GM20431 (cell line): ENCODE results near the gene ARHGEF17.

Source experiments
- in situ Hi-C: fragments of 300-500 bp; cut with MseI, MboI; formaldehyde crosslinking; loops from one replicate; pipeline ENCODE4 v1.15.0; 2020; ENCODE audit warnings: low sequenced_read_pairs; ENCODE audit not compliant: unreplicated experiment

ARHGEF17 gene

DNA sequence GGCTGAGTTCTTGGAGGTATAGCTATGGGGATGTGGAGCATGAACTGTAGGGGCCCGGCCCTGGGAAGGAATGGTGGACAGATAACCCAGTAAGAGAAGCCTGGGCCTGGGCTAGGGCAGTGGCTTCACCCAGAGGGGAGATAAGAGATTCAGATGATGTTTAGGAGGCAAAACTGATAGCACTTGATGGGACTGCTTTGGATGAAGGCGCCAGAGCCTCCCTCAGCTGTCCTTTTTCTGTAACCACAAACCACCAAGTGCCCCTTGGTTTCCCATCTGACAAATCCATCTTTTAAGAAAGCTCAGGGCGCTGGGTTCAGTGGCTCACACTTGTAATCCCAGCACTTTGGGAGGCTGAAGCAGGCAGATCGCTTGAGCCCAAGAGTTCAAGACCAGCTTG is 91.6 kb downstream of the ARHGEF17 start:
- in situ Hi-C loops, result no loop called here

DNA sequence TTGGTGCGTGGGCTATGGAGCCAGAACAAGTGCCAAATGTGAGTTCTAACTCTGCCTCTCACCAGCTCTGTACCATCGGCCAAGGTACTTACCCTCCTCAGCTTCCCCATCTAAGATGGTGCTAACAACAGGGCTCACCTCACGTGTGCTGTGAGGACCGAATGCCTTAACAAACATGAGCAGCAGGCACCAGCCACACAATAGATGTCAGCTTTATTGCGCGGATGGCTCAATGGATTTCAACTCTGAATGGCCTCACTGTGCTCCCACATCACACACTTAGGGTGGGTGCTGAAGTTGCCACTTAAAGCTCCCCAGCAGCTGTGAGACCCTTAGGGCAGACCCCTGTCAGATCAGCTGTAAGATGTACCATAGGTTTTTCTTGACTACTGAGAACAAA is 92.2 kb downstream of the ARHGEF17 start:
- in situ Hi-C loops, result no loop called here

GRCh38 chr11:73401217-73401923 is 93.3 kb downstream of the ARHGEF17 start:
- in situ Hi-C loops, result no loop called here

DNA sequence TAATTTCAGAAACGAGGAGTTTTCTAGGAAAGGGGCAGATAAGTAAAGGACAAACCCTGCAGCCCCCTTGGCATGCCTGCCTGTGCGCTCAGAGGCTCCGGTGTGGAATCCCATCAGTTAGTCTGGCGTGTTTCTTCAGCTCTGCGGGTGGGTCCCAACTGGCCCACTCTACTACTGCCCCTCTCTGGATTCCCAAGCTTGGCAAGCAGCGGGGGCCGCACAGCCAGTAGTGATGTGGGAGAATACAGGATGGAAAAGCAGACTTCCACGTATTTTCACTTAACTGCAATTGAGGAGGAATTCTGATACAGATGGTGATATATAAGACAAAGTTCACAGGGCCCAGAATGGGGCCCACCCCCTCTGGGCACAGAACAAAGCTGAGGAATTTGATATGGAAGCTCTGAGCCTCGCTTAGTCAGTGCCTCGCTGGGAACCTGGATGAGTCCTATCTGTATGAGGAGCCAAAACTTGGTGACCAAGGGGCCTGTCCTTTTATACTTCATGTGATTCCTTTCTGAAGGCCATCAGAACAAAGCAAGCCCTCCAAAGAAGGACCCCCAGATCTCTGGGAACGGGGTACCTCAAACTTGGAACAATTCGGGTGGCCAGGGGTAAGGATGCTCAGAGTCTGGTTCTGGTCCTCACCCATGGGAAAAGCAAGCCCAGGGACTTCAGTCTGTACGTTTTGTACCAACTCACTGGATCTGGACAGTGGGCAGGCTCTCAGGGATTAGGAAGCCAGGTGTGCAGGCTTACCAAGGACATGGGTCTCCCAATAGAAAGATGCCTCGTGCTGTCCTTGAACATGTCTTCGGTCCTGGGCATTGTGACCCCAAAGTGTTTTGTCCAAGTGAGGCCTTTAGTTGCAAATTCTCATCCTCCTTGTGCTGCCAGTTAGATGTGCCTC is 94.1 kb downstream of the ARHGEF17 start:
- in situ Hi-C loops, result no loop called here

- in situ Hi-C loops, result no loop called here
These were observed 94.7 kb downstream of the ARHGEF17 start for GRCh38 chr11:73402834-73403185.

DNA sequence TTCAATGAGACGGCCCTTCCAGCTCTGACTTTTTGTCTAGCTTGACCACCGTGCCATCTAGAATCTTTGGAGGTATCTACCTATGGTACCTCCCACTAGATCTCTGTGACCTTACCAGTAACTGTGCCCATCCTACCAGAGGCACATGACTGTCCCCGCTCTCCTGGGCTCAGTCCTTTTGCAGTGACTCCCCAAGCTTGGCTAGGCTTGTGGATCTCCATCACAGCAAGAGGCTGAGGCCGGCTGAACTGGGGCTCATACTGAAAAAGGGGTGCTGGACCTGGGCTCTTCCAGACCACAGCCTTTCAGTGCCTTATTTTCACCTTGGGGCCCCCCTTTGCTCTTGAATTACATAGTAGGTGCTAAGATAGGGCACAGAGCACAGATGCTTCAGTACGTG is 95.5 kb downstream of the ARHGEF17 start:
- in situ Hi-C loops, result no loop called here

DNA sequence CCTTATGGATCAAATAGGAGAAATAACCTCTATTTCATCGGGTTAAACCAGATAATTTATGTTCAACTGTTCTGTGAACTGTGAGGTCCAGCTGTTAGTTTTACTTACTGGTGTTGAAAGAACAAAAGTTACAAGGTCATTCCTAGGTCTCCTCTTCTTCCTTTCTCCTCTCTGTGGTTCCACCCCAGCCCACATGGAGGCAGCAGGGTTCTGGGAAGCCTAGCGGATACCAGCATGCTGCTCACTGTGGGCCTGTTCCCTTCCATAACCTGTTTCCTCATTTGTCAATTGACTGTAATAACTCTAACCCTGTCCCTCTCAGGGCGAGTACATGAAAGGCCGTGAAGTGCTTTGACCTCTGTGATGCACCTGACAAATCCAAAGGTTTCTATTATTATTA is 96.0 kb downstream of the ARHGEF17 start:
- in situ Hi-C loops, result no loop called here

GRCh38 chr11:73404506-73405145 is 96.5 kb downstream of the ARHGEF17 start:
- in situ Hi-C loops, result no loop called here

GRCh38 chr11:73405146-73405510 is 97.1 kb downstream of the ARHGEF17 start:
- in situ Hi-C loops, result no loop called here

GRCh38 chr11:73406131-73406530 is 98.1 kb downstream of the ARHGEF17 start:
- in situ Hi-C loops, result no loop called here

GRCh38 chr11:73406619-73407018 is 98.5 kb downstream of the ARHGEF17 start:
- in situ Hi-C loops, result no loop called here

GRCh38 chr11:73409431-73409830 is 101.4 kb downstream of the ARHGEF17 start:
- in situ Hi-C loops, result no loop called here

- in situ Hi-C loops, result no loop called here
These were observed 102.6 kb downstream of the ARHGEF17 start for GRCh38 chr11:73410627-73411026.

DNA sequence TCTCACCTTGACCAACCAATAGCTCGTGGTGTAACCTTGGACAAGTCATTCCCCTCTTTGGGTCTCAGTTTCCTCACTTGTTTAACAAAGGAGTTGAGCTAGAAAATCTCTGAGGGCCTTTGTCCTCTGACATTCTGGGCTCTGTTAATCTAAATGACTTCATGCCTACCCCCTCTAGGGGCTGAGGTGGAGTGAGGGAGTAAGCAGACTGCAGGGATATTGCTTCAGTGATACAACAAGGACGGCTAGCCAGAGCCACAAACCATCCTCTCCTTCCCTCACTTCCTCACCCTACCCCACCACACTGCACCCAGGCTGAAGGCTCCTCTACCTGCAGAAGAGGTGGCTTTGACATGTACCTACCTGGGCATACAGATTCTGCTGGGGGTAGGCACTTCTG is 103.0 kb downstream of the ARHGEF17 start:
- in situ Hi-C loops, result no loop called here

GRCh38 chr11:73412308-73412707 is 104.2 kb downstream of the ARHGEF17 start:
- in situ Hi-C loops, result no loop called here

GRCh38 chr11:73413256-73413655 is 105.2 kb downstream of the ARHGEF17 start:
- in situ Hi-C loops, result no loop called here

DNA sequence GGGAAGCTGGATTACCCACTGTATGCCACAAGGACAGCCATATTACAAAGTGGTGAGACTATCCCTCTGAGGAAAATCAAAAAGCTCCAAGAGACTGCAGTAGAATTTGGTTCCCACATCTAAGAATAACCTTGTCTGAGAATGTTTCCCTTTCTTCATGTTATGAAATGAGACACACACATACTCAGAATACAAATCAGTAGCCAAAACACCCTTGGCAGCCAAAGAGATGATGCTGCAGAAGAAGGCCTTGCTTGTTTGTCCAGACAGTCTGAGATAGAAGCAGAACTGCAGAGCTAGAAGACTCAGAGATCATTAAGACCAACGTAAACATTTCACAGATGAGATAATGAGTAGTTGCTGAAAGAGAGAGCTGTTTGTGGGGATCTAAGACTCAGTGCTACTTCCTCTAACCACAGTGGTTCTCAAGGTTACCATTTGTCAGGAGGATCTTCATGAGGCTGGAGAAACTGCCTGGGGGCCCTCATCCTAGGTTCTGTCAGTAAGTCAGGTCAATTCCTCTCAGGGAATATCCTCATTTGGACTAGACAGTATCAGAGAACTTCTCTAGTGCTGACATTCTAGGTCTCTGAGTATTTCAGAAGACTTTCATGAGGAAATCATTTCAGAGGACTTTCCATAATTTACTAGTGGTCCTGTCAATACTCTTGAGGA is 107.0 kb downstream of the ARHGEF17 start:
- in situ Hi-C loops, result no loop called here

DNA sequence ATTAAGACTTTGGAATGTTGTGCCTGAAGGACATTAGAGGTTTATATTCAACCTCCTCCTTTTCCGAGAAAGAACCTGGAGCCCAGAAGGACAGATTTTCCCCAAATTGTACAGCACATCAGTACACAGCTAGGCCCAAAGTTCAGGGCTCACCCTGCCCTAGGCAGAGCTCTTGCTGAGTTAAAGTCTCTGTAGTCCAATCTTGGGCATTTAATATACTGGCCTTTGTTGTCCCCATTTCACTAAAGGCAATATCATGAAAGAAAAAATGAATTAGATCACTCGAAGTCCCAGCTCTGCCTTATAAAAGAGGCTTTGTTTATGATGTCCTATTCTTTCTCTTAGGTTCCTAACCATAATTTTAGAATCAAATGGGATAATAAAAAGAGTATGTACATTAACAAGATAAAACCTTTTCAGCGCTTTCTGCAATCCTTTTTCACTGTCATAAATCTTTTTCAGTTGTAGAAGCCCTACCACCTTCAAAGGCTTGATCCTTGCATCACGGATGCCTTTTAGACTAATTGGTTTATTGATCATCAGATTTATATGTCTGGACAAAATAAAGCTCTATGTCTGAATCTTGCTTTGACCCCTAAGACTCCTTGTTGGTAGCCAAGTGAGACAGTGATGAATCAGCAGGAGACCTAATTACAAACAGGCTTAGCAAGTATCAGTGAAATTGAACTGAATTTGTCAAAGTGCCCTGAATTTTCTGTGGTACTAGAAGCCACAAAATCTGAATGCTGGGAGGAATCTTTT is 108.0 kb downstream of the ARHGEF17 start:
- in situ Hi-C loops, result no loop called here

- in situ Hi-C loops, result no loop called here
These were observed 108.7 kb downstream of the ARHGEF17 start for GRCh38 chr11:73416786-73417185.
